ENCODE results near the gene ZNF276. TPM values are rescaled to one million over a fixed set of nuclear protein-coding genes. Genes with fewer than 3 reads are reported as not detected.
A peak's percentile ranks its signal among the peaks of the same experiment; 100 is the strongest.

The ZNF276 gene
- total RNA-seq, 1 experiment from 2014 or later = 32.7 TPM

DNA sequence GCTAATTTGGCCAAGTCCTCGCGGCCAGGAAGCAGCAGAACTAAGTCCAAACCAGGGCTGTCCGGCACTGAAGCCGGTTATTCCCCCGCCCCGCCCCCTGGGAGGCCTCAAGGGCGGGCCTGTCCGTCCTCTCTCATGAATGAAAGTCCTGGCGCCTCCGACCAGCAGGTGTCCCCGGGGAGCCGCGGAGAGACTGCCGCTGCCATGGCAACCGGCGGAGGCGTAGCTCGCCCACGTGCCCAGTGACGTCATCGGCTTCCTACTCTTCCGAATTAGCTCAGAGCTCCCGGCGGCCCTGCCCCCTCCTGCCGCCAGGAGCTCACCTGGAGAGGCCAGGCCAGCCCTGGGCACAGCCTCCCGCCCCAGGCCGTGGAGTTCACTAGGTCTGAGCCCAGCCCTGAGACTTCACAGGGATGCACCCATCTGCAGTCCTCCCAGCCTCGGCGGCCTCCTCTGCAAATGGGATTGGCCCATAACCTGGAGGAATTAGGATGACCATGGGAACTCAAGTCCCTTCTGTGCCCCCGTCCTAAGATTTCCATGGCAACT, 21.2 kb upstream of the ZNF276 start:
- no peaks in the 10 kb centered on the region for H3K4me1 Mint-ChIP-seq (ENCODE audit: insufficient read depth, unreplicated experiment)
- BruUV-seq (replicated peaks) = TSS peak; percentile 9
- H3K36me3 Mint-ChIP-seq (ENCODE audit: insufficient read depth, unreplicated experiment) = peaks cover 11% of the 10 kb centered on the region
- TF ChIP-seq, protein P1, sequence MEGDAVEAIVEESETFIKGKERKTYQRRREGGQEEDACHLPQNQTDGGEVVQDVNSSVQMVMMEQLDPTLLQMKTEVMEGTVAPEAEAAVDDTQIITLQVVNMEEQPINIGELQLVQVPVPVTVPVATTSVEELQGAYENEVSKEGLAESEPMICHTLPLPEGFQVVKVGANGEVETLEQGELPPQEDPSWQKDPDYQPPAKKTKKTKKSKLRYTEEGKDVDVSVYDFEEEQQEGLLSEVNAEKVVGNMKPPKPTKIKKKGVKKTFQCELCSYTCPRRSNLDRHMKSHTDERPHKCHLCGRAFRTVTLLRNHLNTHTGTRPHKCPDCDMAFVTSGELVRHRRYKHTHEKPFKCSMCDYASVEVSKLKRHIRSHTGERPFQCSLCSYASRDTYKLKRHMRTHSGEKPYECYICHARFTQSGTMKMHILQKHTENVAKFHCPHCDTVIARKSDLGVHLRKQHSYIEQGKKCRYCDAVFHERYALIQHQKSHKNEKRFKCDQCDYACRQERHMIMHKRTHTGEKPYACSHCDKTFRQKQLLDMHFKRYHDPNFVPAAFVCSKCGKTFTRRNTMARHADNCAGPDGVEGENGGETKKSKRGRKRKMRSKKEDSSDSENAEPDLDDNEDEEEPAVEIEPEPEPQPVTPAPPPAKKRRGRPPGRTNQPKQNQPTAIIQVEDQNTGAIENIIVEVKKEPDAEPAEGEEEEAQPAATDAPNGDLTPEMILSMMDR (IDR thresholded peaks at IDR 0.05; ENCODE audit: unreplicated experiment) = peak; percentile 82
- H3K27me3 Mint-ChIP-seq (ENCODE audit: insufficient read depth, unreplicated experiment) = no peaks in the 10 kb centered on the region
- POLR2A ChIA-PET = interaction anchor here (0.6 to 4.3 kb wide), 18 partner anchors 10 to 338 kb away, joined by 3 to 46 read pairs (median 5); partner anchors contain the start of genes CDK10, CHMP1A, SPATA33 and TCF25
- H3K27ac Mint-ChIP-seq (ENCODE audit: low read depth, unreplicated experiment) = no peak overlapping the region
- DNase-seq (ENCODE audit: unreplicated experiment) = peak; percentile 99
- no peaks in the 10 kb centered on the region for H3K9me3 Mint-ChIP-seq (ENCODE audit: unreplicated experiment)
- CTCF ChIA-PET = interaction anchor here (0.6 to 4.4 kb wide), 24 partner anchors 9 to 318 kb away, joined by 3 to 56 read pairs (median 4); partner anchors contain the start of gene VPS9D1
- H3K4me3 Mint-ChIP-seq (ENCODE audit: unreplicated experiment) = peak overlapping the region; percentile 71
- intact Hi-C loops (cut with micrococcal nuclease) = loop anchor here (1.0 to 5.0 kb wide), 4 partner anchors 21 to 222 kb away; partner anchors contain the start of genes TUBB3 and ZNF276

DNA sequence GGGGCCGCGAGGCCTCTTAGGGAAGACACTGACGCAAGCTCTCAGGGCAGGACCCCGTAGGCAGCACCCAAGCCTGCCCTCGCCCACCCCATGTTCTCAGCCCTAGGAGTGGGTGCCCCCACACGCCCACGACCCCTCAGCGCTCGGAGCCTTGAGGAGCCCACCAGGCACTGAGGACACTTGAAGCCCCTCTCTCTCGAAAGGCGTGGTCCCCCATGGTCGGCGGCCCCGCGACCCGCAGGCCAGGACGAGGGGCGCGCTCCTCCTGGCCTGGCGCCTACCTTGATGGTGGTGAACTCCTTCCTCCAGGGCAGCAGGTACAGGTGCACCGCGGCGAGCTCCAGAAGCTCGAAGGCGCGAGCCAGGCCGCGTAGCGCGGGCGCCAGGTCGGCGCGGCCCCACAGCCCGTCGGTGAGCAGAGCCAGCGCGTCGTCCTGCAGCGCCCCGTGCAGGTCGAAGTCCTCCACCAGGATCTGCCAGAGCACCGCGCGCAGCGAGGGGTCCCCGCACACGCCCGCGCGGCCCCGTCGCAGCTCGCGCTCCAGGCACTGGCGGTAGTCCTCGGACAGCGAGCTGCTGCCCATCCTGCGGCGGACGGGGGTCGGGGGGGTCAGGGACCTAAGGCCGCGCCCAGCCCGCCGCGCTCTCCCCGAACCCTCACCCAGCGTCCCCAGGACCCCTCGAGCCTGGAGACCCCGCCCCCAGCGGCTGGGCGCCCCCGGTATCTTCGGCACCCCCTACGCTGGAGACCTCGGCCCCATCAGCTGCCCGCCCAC, 20.5 kb upstream of the ZNF276 start:
- TF ChIP-seq, protein P1 (IDR thresholded peaks at IDR 0.05; ENCODE audit: unreplicated experiment) = peak; percentile 14
- Mint-ChIP-seq H3K9me3 (ENCODE audit: unreplicated experiment) (no peaks in the 10 kb centered on the region), H3K4me1 (ENCODE audit: insufficient read depth, unreplicated experiment) (no peaks in the 10 kb centered on the region), H3K27ac (ENCODE audit: low read depth, unreplicated experiment) (no peak overlapping the region), H3K4me3 (ENCODE audit: unreplicated experiment) (peak overlapping the region; percentile 71), H3K27me3 (ENCODE audit: insufficient read depth, unreplicated experiment) (no peaks in the 10 kb centered on the region), H3K36me3 (ENCODE audit: insufficient read depth, unreplicated experiment) (peaks cover 6% of the 10 kb centered on the region)
- ChIA-PET POLR2A (interaction anchor here (0.6 to 4.3 kb wide), 22 partner anchors 9 to 339 kb away, joined by 3 to 46 read pairs (median 4); partner anchors contain the start of genes CDK10, CHMP1A, SPATA33 and TCF25), CTCF (interaction anchor here (0.6 to 4.4 kb wide), 20 partner anchors 8 to 318 kb away, joined by 3 to 56 read pairs (median 4); partner anchors contain the start of gene VPS9D1)
- peak; percentile 66 for DNase-seq (ENCODE audit: unreplicated experiment)
- intact Hi-C loops (cut with micrococcal nuclease) = loop anchor here (1.0 to 5.0 kb wide), 4 partner anchors 20 to 221 kb away; partner anchors contain the start of genes TUBB3 and ZNF276
- no TSS peak for BruUV-seq (replicated peaks)

DNA sequence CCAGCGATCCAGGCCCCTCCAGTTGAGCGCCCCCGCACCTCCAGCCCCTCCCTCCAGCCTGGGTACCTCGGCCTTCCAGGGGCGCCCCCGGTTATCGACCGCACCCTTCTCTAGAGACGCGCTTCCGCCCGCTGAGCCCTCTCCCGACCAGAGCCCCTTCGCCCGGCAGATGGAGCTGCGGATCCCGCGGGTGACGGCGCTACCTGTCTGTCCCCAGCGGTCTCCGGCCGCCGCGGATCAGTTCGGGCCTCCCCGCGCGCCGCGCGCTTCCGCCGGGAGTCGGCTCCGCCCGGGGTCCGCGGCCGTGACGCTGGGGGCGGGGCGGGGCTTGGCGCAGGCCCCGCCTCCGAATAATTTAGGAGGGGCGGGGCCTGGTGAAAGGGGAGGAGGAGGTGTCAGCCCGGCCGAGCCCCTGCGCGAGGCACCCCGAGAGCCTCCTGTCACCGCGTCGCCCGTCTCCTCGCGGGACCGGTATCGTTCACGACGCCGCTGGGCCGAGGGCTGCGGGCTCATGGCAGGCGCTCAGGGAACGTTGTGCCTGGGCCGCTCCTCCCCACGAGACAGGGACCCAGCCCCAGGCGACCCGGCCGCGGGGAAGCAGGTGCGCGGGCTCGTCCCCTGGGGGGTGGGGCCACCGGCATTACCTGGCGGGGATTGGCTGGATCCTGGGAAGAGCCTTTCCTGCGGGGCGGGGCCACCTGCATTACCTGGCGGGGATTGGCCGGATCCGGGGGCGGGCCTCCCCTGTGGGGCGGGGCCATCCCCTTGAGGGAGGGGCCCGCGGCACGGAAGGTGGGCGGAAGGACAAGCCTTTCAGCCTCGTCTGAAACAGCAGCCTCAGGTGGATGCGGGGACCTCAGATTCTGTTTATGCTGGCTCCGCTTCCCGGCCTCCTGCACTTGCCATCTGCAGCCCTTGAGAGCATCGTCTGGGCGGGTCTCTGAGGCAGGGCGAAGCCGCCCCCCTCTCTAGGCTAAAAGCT, 19.6 kb upstream of the ZNF276 start, which contains the start of gene SPATA2L:
TSS of gene SPATA2L (minus strand) at position 281 of the 982 bp plus-strand sequence. CDS start 473 bp downstream, outside the sequence.
- POLR2A ChIA-PET = interaction anchor here (0.6 to 6.1 kb wide), 19 partner anchors 8 to 340 kb away, joined by 3 to 46 read pairs (median 4); partner anchors contain the start of genes CDK10, CHMP1A, SPATA33 and TCF25
- intact Hi-C loops (cut with micrococcal nuclease) = loop anchor here (2.0 to 5.0 kb wide), 2 partner anchors 91 to 221 kb away; partner anchors contain the start of gene TUBB3
- DNase-seq (ENCODE audit: unreplicated experiment) = peak; percentile 97
- CTCF ChIA-PET = interaction anchor here (0.6 to 4.4 kb wide), 4 partner anchors 14 to 303 kb away, joined by 3 to 56 read pairs (median 4); no protein-coding TSS in a partner anchor
- peaks cover 6% of the 10 kb centered on the region for H3K36me3 Mint-ChIP-seq (ENCODE audit: insufficient read depth, unreplicated experiment)
- no peak within 1 kb of the TSS for H3K27ac Mint-ChIP-seq (ENCODE audit: low read depth, unreplicated experiment)
- no TSS peak for BruUV-seq (replicated peaks)
- no peaks in the 10 kb centered on the region for H3K27me3 Mint-ChIP-seq (ENCODE audit: insufficient read depth, unreplicated experiment)
- no peaks in the 10 kb centered on the region for H3K4me1 Mint-ChIP-seq (ENCODE audit: insufficient read depth, unreplicated experiment)
- TF ChIP-seq, protein P1 (IDR thresholded peaks at IDR 0.05; ENCODE audit: unreplicated experiment) = no peak
- H3K9me3 Mint-ChIP-seq (ENCODE audit: unreplicated experiment) = no peaks in the 10 kb centered on the region
- peak within 1 kb of the TSS; percentile 71 for H3K4me3 Mint-ChIP-seq (ENCODE audit: unreplicated experiment)

Data from MCF 10A (cell line).